Cerebellar cortex (tissue), 1 donor: ENCODE results near the gene KDM3B.
A peak's percentile ranks its signal among the peaks of the same experiment; 100 is the strongest.
"Not testable (repeated sequence)": the region's sequence is repeated elsewhere in the genome, so short reads cannot be mapped to it uniquely, and the experiment has no call there.

Experiments
- DNase-seq: peaks from one replicate; pipeline ENCODE4 v3.0.0-alpha.2; 2015; ENCODE audit warnings: low spot score

KDM3B gene

DNA sequence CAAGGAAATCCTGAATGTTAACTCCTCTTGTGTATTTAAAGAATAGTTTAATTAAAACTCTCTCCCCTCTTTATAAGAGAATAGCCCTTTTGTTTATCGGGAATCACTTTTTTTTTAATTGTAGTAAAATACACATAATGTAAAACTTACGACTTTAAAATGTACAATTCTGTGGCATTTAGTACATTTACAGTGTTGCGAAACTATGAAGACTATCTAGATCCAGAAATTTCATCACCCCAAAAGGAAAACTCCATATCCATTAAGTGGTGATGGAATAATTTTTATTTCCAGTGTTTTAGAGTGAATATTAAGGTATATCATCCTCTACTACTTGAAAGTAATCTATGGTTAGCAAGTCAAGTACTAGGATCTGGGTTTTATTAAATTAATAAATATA, 36.8 kb downstream of the KDM3B start:
- no peak for DNase-seq

DNA sequence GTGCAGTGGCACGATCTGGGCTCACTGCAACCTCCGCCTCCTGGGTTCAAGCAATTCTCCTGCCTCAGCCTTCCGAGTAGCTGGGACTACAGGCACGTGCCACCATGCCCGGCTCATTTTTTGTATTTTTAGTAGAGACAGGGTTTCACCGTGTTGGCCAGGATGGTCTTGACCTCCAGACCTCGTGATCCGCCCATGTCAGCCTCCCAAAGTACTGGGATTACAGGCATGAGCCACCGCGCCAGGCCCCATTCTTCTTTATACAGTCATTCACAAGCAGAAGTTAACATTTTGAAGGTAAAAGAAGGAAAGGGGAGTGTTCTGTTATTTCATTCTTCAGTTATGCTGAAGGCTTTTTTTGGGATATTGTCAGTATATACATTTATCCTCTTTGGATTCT, 37.4 kb downstream of the KDM3B start:
- not testable (repeated sequence) for DNase-seq

DNA sequence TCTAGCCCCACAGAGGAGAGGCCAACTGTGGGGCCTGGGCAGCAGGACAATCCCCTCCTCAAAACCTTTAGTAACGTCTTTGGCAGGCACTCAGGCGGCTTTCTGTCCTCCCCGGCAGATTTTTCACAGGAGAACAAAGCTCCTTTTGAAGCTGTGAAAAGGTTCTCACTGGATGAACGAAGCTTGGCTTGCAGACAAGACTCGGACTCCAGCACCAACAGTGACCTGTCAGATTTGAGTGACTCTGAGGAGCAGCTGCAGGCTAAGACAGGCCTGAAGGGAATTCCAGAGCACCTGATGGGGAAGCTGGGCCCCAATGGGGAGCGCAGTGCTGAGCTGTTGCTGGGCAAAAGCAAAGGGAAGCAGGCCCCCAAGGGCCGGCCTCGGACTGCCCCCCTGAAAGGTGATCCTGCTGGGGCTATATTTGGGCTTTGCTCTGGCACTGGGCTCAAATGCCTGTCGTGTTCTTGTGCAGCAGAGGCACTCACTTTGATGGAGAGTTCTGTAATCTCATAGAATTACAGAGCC, 39.4 kb downstream of the KDM3B start:
- peak; percentile 19 for DNase-seq

DNA sequence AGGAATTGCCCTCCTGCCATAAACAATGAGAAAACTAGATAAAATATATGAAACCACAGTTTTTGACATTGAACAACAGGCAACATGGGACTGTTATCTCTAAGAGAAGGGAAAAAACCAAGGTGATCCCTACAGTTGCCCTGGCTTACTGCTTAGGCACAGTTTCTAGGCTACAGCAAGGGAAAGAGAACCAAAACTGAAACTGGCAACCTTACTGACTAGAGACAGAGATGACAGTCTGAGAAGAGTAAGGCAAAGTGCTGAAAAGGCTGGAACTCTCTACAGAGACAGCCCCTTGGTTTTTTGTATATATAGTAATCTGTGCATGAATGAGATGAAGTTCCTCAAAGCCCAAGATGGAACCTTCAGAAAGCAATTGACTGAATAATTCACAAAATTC, 50.2 kb downstream of the KDM3B start:
- no peak for DNase-seq

DNA sequence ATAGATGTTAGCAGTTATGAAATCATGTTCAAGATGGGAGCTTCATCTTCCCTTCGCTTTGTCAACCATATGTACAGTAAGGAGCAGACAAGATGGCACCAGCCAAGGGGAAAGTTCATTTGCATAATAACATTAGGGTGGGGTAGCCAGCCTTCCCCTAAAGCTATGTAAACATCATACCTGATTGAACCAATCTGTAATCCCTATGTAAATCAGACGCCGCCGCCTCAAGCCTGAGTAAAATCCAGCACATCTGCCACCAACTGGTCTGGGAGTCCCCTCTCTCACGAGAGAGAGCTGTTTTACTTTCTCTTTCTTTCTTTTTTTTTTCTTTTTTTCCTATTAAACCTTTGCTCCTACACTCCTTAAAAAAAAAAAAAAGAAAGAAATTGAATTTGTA, 55.5 kb downstream of the KDM3B start:
- DNase-seq: no peak

DNA sequence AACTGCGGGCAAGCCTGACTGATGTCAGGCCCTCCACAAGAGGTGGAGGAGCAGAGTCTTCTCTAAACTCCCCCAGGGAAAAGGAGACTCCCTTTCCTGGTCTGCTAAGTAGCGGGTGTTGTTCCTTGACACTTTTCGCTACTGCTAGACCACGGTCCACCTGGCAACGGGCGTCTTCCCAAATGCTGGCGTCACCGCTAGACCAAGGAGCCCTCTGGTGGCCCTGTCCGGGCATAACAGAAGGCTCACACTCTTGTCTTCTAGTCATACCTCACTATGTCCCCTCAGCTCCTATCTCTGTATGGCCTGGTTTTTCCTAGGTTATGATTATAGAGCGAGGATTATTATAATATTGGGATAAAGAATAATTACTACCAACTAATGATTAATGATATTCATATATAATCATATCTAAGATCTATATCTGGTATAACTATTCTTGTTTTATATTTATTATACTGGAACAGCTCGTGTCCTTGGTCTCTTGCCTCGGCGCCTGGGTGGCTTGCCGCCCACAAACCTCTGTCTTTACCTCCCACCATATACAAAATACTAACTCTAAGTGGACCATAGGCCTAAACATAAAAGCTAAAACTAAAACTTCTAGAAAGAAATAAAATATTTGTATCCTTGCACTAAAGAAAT, 58.6 kb downstream of the KDM3B start:
- peak; percentile 74 for DNase-seq

DNA sequence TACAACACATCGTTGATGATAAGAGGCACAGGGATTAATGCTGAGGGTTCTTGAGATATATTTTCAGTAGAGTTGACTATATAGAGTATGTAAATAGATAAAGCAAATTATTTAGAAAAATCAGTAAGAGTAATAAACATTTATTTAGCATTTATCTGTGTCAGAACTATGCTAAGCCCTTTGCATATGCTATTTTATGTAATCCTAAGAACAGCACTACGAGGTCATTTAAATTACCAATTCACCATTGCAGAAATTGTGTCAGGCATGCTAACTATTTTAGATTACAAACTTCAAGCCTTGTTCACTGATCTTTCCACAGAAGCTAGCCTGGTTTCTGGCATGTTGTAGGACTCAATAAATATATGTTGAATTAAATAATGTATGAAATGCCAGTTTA, 66.0 kb downstream of the KDM3B start:
- DNase-seq: no peak

DNA sequence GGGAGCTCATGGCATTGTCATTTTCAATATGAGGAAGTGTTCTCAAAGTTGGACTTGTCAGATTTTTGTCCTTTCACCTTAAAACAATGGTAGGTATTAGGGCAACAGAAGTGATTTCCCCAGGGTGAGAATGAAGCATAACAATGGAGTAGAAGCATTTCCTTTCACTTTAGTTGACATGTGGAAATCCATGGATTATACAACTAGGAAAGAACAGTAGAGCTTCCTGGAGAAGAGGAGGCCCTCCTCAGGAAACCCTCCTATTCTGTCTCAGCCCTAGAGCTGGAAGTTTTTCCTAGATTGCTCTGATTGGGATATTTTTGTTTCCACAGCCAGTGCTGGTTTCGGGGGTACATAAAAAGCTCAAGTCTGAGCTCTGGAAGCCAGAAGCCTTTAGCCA, 72.6 kb downstream of the KDM3B start:
- no peak for DNase-seq

DNA sequence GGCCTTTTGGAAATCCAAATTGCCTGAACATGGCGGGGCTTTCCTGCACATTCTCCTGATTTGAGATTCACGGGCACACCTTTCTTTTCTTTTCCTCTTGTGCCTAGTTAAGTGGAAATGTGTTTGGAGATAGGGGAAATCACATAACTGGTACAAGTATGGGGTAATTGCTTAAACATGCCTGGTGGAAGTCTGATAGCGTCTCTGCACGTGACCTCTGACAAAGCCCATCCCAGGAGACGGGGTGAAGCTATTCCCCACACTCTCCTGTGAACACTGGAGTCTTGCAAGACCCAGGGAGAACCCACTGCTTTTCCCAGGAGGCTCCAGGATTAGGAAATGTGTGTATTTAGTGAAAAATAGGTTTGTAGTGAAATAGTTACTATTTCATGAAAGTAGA, 83.5 kb downstream of the KDM3B start:
- DNase-seq: no peak

DNA sequence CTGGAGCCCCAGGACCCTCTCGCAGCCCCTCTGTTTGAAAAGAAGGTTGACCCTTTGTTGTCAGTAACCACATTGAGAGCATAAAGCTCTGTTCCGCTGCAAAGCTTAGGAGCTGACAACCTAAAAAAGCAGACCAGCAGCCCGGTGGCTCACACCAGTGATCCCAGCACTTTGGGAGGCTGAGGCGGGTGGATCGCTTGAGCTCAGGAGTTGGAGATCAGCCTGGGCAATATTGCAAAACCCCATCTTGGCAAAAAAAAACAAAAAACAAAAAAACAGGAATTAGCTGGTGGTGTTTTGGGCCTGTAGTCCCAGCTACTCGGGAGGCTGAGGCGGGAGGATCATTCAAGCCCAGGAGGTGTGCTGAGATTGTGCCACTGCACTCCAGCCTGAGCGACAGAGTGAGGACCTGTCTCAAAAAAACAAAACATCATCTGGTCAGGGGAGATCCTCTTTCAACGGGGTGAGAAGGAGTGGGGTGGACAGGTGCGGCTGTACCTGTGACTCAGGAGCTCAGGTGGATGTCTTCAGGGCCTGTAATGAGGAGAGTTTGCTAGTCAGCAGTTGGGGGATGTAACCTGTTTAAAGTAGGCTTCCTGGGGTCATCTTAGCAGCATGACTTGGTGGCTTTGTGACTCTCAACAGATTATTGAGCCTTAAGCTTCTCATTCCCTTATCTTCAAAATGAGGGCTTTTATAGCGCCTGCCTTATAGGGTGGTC, 85.7 kb downstream of the KDM3B start:
- no peak for DNase-seq

DNA sequence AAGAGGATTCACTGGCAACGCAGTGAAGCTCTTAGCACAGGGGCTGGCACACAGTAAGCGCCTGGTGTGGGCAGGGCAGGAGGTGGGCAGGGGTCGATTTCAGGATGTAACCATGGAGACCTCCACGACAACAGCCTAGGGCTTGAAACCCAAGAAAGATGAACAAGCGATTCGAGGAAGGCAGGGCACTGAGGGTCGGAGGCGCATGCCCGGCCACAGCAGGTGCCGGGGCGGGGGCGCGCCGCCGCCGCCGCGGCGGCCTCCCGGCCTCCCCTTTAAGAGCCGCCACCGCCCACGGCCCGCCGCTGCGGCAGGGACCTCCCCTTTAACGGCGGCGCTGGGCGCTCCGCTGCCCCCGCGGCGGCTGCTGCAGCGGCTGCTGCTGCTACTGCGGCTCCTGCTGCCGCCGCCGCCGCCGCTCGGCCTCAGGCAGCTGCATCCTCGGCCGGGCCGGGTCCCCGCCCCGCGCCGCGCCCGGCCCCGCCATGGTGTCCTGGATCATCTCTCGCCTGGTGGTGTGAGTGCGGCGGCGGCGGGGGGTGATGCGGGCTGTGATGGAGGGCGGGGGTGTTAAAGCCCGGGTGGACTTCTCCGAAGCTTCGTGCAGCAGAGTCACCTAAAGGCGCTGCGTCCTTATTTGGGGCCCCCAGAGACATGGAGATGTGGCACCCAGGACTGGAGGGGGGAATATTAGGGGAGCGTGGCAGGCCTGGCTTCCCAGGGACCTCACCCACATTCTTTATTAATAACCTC, 86.4 kb downstream of the KDM3B start, which contains the start of gene REEP2:
Gene REEP2, plus strand, starts transcription at position 334 of the 753 bp plus-strand sequence. Its CDS starts 152 bp downstream, at position 486.
- DNase-seq: peak; percentile 51

DNA sequence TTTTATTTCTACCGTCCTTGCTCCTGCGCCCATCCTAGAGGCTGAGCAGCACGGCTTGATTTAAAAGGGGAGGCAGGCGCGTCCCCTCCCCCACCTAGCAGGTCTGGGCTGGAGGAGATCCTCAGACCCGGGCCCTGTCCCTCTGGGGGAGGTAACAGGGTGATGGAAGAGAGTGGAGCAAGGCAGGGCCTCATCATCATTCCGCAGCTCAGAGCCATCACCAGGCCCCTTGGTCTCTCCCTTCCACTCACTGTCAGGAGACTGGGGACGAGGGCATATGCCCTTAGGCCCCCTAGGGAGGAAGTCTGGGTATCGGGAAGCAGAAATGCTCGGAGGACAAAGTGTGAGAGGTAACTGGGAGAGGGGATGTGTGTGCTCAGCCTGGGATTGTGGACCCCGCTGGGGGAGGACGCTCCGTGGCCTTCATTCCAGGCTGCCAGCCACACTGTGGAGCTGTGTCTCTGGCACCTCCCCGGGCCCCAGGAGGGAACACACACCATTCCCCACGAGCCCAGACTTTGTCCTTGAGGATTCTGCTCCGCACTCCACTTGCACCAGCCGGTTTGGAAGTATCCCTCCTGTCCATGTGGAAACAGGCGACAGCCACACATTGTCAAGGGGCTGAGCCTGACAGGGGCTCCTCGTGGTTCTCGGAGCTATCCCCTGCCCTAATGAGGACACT, 87.1 kb downstream of the KDM3B start:
- DNase-seq: peak; percentile 56

DNA sequence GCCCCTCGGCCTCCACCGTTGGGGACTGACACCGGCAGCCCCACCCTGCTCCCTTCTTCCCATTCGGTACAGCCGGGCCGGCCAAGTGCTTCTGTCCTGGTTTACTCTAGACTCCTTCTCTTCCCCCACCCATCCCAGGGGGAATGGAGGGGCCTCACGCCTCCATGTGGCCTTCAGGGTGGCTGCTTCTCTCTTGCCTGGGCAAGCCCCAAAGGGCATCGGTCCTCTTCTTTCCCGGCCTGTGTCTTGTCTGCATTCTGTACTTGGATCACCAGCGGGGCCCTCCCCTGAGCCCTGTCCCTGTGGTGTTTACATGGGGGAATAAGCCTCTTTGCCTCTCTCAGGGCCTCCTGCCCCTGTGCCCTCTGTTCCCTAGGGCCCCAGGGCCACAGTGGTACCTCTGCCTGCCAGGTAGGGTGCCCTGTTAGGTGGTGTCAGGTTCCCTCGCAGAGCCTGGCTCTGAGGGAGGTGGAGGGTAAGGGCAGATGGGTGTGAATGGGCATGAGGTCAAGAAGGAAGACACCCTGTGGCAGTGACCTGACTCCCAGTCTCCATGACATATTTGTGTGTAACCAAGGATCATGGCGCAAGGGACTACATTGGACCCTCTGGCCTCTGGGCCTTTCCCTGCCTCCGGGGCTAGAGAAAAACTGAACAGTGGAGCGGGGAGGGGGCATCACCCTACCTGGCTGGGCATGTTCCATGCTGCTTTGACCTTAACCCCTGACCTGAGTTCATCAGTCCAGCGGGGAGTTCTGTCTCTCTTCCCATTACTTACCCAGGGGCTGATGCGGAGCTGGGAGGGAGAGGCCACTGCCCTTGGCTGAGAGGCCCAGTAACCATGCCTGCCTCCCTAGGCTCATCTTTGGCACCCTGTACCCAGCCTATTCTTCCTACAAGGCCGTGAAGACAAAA, 87.9 kb downstream of the KDM3B start:
- no peak for DNase-seq

DNA sequence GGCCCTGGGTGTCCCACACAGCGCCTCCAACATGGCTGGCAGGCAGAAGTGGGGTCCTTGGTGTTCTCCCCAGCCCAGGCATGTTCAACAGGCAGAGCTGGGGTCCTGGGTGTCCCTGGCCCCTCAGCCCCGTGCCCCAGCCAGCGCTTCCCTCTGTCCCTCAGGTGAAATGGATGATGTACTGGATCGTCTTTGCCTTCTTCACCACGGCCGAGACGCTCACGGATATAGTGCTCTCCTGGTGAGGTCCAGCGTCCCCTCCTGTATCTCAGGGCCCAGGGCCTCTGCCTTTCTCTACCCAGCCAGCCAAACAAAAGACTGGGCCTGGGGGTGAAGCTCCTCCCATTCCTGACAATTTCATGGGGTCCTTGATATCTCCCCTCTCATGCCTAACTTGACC, 88.7 kb downstream of the KDM3B start:
- no peak for DNase-seq

DNA sequence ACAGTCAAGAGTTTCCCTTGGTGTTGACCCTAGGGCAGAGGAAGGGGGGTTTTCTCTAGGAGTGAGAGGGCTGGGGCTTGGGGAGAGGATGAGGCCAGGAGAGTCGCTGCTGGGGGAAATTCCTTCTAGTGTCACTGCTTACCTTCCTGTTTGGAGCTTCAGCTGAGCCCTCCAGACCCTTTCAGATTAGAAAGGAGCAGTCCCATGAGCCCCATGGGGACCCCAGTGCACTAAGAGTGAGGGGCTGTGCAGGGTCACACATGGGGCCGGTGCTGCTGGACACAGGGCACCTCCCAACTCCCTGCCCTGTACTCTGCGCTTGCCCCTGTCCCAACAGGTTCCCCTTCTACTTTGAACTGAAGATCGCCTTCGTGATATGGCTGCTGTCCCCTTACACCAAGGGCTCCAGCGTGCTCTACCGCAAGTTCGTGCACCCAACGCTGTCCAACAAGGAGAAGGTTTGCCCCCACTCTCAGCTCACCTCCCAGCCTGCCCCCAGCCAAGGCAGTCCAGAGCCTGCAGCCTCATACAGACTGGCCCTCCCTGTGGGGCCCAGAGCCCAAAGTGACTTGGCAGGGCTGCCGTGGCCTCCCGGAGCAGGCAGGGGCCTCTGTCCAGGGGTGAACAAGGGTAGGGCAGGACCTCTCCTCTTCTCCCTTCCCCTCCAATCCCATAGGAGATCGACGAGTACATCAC, 91.7 kb downstream of the KDM3B start:
- DNase-seq: no peak

DNA sequence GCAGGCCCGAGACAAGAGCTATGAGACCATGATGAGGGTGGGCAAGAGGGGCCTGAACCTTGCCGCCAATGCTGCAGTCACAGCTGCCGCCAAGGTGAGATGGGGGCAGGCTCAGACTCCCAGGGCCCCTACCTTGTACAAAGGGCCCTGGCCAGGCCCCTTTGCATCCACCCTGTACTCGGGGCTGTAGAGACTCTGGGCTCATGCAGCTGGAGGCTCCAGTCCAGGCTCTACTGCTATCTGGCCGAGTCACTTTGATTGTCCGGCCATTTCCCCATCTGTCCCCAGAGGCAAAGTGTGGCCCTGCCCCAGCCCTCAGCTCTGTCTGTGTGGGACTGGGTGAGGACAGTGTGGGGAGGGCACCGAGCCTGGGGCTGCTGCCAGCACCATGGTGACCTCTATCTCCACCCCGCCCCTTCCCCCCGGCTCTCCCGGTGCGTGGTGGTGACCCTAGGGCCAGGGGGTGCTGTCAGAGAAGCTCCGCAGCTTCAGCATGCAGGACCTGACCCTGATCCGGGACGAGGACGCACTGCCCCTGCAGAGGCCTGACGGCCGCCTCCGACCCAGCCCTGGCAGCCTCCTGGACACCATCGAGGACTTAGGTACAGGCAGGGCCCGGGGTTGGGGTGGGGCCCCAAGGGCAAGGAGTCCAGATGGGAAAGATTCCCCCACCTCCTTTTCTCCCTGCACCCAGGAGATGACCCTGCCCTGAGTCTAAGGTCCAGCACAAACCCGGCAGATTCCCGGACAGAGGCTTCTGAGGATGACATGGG, 92.5 kb downstream of the KDM3B start:
- no peak for DNase-seq

DNA sequence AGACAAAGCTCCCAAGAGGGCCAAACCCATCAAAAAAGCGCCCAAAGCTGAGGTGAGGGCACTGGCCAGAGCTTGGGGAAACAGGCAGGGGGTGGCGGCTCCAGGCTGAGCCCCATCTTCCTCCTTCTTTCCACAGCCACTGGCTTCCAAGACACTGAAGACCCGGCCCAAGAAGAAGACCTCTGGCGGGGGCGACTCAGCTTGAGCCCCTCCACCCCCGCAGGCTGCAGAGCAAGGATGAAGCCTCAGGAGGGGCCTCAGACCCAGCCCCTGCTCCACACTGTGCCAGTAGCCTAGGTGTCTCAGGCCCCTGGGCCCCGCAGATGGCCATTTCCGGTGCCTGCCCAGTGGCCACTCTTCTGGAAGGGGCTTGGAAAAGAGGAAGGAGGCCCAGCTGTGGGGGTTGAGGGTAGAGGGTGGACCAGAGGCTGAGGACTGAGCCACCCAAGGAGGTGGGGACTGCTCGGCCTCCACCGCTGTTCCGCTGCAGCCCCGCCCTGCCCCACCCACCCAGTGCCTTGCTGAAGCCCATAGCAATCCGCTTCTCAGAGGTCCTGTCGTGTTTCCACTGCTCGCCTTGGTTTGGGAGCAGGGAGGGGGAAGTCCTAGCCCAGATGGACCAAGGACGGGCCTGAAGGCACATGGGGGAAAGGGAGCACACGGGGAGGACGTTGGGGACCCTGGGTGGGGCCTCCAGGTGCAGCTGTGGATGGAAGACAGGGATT, 93.2 kb downstream of the KDM3B start:
- no peak for DNase-seq

DNA sequence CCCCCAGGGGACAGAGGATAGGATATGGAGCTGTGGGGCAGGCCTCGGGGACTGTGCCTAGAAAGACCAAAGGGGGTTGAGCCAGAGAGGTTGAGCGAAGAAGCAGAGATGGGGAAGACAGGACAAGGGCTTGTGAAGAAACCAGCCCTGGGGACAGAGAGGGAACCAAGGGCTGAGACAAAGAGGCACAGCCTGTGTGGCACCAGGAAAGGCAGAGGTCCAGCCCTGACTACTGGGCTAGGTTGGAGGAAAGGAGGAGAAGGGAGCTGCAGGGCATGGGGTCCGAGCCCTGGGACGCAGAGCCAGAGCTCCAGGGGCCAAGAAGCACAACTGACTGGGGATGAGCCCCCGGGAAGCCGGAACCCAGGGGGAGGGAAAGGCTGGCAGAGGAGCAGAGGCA, 95.6 kb downstream of the KDM3B start:
- DNase-seq: no peak
